HFFc6 (cell line): ENCODE results near the gene SNX1. TPM values are rescaled to one million over a fixed set of nuclear protein-coding genes. Genes with fewer than 3 reads are reported as not detected.

ENCODE experiments used
- DNase-seq: peaks from one replicate; pipeline ENCODE4 v3.0.0-alpha.2; 2018
- H3K27ac Mint-ChIP-seq: 2 replicates; pipeline ENCODE4 v1.8.0; 2020; ENCODE audit warnings: mild to moderate bottlenecking, mixed read lengths
- H3K27me3 Mint-ChIP-seq: 2 replicates; pipeline ENCODE4 v1.8.0; 2021; ENCODE audit warnings: mild to moderate bottlenecking, moderate library complexity, mixed read lengths; ENCODE audit not compliant: insufficient read depth
- H3K36me3 Mint-ChIP-seq: 2 replicates; pipeline ENCODE4 v1.8.0; 2021; ENCODE audit warnings: low read depth, mixed read lengths
- H3K4me1 Mint-ChIP-seq: 2 replicates; pipeline ENCODE4 v1.8.0; 2020; ENCODE audit warnings: low read depth, mixed read lengths
- H3K4me3 Mint-ChIP-seq: 2 replicates; pipeline ENCODE4 v1.8.0; 2020; ENCODE audit warnings: mild to moderate bottlenecking, moderate library complexity, mixed read lengths
- H3K9me3 Mint-ChIP-seq: 2 replicates; pipeline ENCODE4 v1.8.0; 2020; ENCODE audit warnings: mild to moderate bottlenecking, mixed read lengths
- CTCF ChIP-seq: fragments of 200-600 bp; sonication (generic); IDR thresholded peaks from 2 replicates; pipeline ENCODE4 v1.5.0; 2021; ENCODE audit warnings: antibody characterized with exemption, mild to moderate bottlenecking
- long read RNA-seq: library from polyadenylated mRNA; unstranded; transcript quantifications from one replicate; pipeline ENCODE4 v2.0.0, GENCODE V29; 2019
- total RNA-seq, 6 experiments: library from RNA; stranded (reverse); fragmentation: NEBNext Ultra II Directional; extraction: Animal tissue kit (Norgen Biotek cat#: 25700); gene quantifications; 2 replicates in 1 of 6; 3 replicates in 5 of 6; pipeline ENCODE4 v1.2.3, GENCODE V29; 2021

The SNX1 gene
- 100 to 1,000 TPM in 1 of 6 experiments, 10 to 100 TPM in 5; 87.4 to 102 (median 96.1) TPM for total RNA-seq
- long read RNA-seq, transcript SNX1-208 (15 exons, 1,971 nt), result major isoform, 101 of 135 reads
- long read RNA-seq, partial matches to known transcripts, result 17 of 135 reads
- long read RNA-seq, other reads (novel, unspliced or antisense), result 17 of 135 reads

- no peak; the same call in 1 of the 2 replicates for TF ChIP-seq CTCF
- Mint-ChIP-seq H3K4me1 (peaks cover 52% of the 10 kb centered on the region), H3K27ac (peak within 1 kb of the TSS; percentile 84), H3K9me3 (no peaks in the 10 kb centered on the region), H3K4me3 (peak within 1 kb of the TSS; percentile 99), H3K36me3 (peaks cover 9% of the 10 kb centered on the region), H3K27me3 (no peaks in the 10 kb centered on the region; the same call in 1 of the 2 replicates)
- peak; percentile 92 for DNase-seq
Measured at GRCh38 chr15:64095795-64096667, at the start of gene SNX1. Gene SNX1, plus strand, starts transcription at chr15:64095982. Its CDS starts 32 bp downstream, at chr15:64096014.

- Mint-ChIP-seq H3K4me1 (peaks cover 16% of the 10 kb centered on the region), H3K27me3 (peaks cover 7% of the 10 kb centered on the region), H3K4me3 (peak within 1 kb of the TSS; percentile 77), H3K9me3 (no peaks in the 10 kb centered on the region), H3K27ac (no peak within 1 kb of the TSS; the same call in 1 of the 2 replicates), H3K36me3 (no peaks in the 10 kb centered on the region)
- peak; percentile 87 for TF ChIP-seq CTCF
- no peak for DNase-seq
Measured at GRCh38 chr15:64046421-64047153, 49.2 kb upstream of the SNX1 start, which contains the start of gene DAPK2. Gene DAPK2, minus strand, starts transcription at chr15:64046485. Its CDS starts 6,224 bp downstream, at chr15:64040261.

GRCh38 chr15:64048781-64049460 lies 46.9 kb upstream of the SNX1 start:
- Mint-ChIP-seq H3K27me3 (peaks cover 7% of the 10 kb centered on the region), H3K27ac (no peak overlapping the region), H3K4me1 (peaks cover 16% of the 10 kb centered on the region), H3K9me3 (no peaks in the 10 kb centered on the region), H3K4me3 (no peak overlapping the region), H3K36me3 (no peaks in the 10 kb centered on the region)
- no peak for DNase-seq
- no peak for TF ChIP-seq CTCF

- Mint-ChIP-seq H3K9me3 (no peaks in the 10 kb centered on the region), H3K4me1 (peaks cover 7% of the 10 kb centered on the region), H3K27ac (no peak overlapping the region), H3K4me3 (no peak overlapping the region), H3K36me3 (no peaks in the 10 kb centered on the region), H3K27me3 (peaks cover 7% of the 10 kb centered on the region)
- DNase-seq, result no peak
- no peak for TF ChIP-seq CTCF
Measured at GRCh38 chr15:64050281-64051092, 45.3 kb upstream of the SNX1 start.
